CD4-positive, alpha-beta T cell (primary cell): ENCODE results near the gene IFI27L2. TPM values are rescaled to one million over a fixed set of nuclear protein-coding genes. Genes with fewer than 3 reads are reported as not detected.

Experiments used
- ATAC-seq: fragments of 200-7000 bp; cut with Tn5 transposase; one replicate; pipeline ENCODE4 v1.10.0; 2022; ENCODE audit warnings: mild to moderate bottlenecking; ENCODE audit not compliant: poor library complexity
- CTCF ChIA-PET: fragments of 350-600 bp; sonication (Branson Sonifier 250); formaldehyde crosslinking; loops from one replicate; lab custom pipeline; 2021; ENCODE audit warnings: antibody characterized with exemption, inconsistent platforms; lab: Charles Lee
- POLR2A ChIA-PET: fragments of 350-600 bp; sonication (Branson Sonifier 250); formaldehyde crosslinking; loops from one replicate; lab custom pipeline; 2021; ENCODE audit warnings: antibody characterized with exemption, inconsistent platforms; lab: Charles Lee
- DNase-seq, 14 experiments: peaks; one replicate each; pipeline ENCODE4 v3.0.0-alpha.2; 2013 to 2020; ENCODE audit warnings: mixed read lengths in 2 of 14
- H3K27ac ChIP-seq, 2 donors: one replicate each; pipeline versions ENCODE4 v1.5.1 to v1.7.0; 2013; ENCODE audit warnings: low read length in 2 of 2, low read depth in 1 of 2, mild to moderate bottlenecking in 1 of 2
- H3K27me3 ChIP-seq, 2 experiments: 1 replicate in 1 of 2; 2 replicates in 1 of 2; pipeline versions ENCODE4 v1.6.1 to v1.7.0; 2013; ENCODE audit warnings: low read length in 2 of 2, control low read depth in 1 of 2, mild to moderate bottlenecking in 1 of 2, moderate library complexity in 1 of 2; ENCODE audit not compliant: insufficient read depth in 2 of 2, control insufficient read depth in 1 of 2
- H3K36me3 ChIP-seq: one replicate; pipeline ENCODE4 v1.6.1; 2013; ENCODE audit warnings: low read length, control low read depth; ENCODE audit not compliant: insufficient read depth
- H3K4me1 ChIP-seq: one replicate; pipeline ENCODE4 v1.6.1; 2013; ENCODE audit warnings: low read length, control low read depth; ENCODE audit not compliant: insufficient read depth
- H3K4me3 ChIP-seq: one replicate; pipeline ENCODE4 v1.5.1; 2013; ENCODE audit warnings: mild to moderate bottlenecking, low read length, moderate library complexity
- H3K9me3 ChIP-seq, 2 experiments: 1 replicate in 1 of 2; 2 replicates in 1 of 2; pipeline versions ENCODE4 v1.6.1 to v1.7.0; 2013; ENCODE audit warnings: low read length in 2 of 2, mild to moderate bottlenecking in 2 of 2, control low read depth in 1 of 2, moderate library complexity in 1 of 2; ENCODE audit not compliant: control insufficient read depth in 1 of 2, insufficient read depth in 1 of 2
- H3K27ac Mint-ChIP-seq: one replicate; pipeline ENCODE4 v1.8.0; 2020; ENCODE audit warnings: mixed read lengths
- H3K27me3 Mint-ChIP-seq: one replicate; pipeline ENCODE4 v1.8.0; 2021; ENCODE audit warnings: mixed read lengths
- H3K36me3 Mint-ChIP-seq: one replicate; pipeline ENCODE4 v1.8.0; 2021; ENCODE audit warnings: low read depth, mixed read lengths
- H3K4me1 Mint-ChIP-seq: one replicate; pipeline ENCODE4 v1.8.0; 2021; ENCODE audit warnings: low read depth, mixed read lengths
- H3K4me3 Mint-ChIP-seq: one replicate; pipeline ENCODE4 v1.8.0; 2020; ENCODE audit warnings: mild to moderate bottlenecking, mixed read lengths
- H3K9me3 Mint-ChIP-seq: one replicate; pipeline ENCODE4 v1.8.0; 2020; ENCODE audit warnings: mixed read lengths
- CTCF ChIP-seq: fragments of 200-600 bp; IDR thresholded peaks from one replicate; pipeline ENCODE4 v1.8.0; 2022; ENCODE audit warnings: antibody characterized with exemption, mild to moderate bottlenecking
- intact Hi-C, 2 experiments: fragments of 100-400 bp; cut with DNase I in 1 of 2; cut with micrococcal nuclease in 1 of 2; formaldehyde crosslinking; loops; one replicate each; pipeline versions ENCODE4 v1.15.1 to v1.9.0; 2023 to 2025; cut with DNase I, micrococcal nuclease
- total RNA-seq, 174 experiments: library from RNA in 2 of 174; stranded (reverse) in 2 of 174; gene quantifications; one replicate each; pipeline ENCODE4 v1.2.3 and lab custom pipeline; 2021 to 2026

Gene IFI27L2
- total RNA-seq, 2 experiments from 2014 or later: 21.5 to 22.2 TPM

DNA sequence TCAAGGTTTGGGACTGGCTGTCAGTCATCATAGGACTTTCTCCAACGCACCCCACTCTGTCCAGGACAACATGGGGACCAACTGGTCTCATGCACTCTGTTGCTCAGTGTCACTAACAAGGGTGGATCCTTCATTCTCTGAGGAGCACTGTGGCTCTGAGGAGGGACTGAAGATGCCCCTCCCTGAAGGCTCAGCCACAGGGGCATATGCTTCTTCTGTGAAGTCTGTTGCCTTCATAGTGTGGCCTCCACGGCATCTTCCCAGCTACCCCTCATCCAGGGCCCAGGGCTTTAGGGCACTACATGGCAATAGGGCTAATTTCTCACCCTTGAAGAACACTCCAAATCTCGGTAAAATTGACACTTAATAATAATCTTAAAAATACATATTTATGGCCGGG lies 14.3 kb upstream of the IFI27L2 start:
- ChIA-PET POLR2A (interaction anchor here (0.7 kb wide), 1 partner anchor 289 kb away, joined by 3 read pairs; no protein-coding TSS in a partner anchor), CTCF (interaction anchor here (1.5 kb wide), 1 partner anchor 36 kb away, joined by 3 read pairs; no protein-coding TSS in a partner anchor)
- Histone ChIP-seq H3K27ac (no peak overlapping the region), H3K27me3 (no peaks in the 10 kb centered on the region), H3K4me3 (no peak overlapping the region), H3K36me3 (no peaks in the 10 kb centered on the region), H3K4me1 (peaks cover 11% of the 10 kb centered on the region), H3K9me3 (no peaks in the 10 kb centered on the region)
- DNase-seq (no peak), ATAC-seq (no peak)
- intact Hi-C loops: no loop called here
- Mint-ChIP-seq H3K27ac (no peak overlapping the region), H3K9me3 (no peaks in the 10 kb centered on the region), H3K4me3 (no peak overlapping the region), H3K36me3 (no peaks in the 10 kb centered on the region), H3K4me1 (peaks cover 18% of the 10 kb centered on the region), H3K27me3 (peaks cover 3% of the 10 kb centered on the region)
- TF ChIP-seq CTCF: no peak

DNA sequence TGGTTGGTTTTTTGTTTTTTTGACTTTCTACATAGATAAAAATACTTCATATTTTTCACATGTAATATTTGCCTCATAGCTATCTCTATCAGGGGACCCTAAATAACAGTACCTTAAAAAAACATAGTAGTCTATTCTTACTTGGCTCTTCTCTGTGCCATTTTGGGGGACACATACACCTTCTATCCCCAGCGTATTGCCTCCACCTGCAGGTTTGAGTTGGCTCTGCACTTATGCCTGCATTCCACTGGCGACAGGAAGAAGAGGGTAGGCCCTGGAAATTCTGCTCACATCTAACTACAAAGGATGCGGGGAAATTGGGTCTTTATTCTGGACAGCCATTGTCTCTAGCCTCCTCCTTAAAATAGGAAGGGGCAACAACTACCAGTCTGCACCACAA lies 13.8 kb upstream of the IFI27L2 start:
- intact Hi-C loops: no loop called here
- Histone ChIP-seq H3K36me3 (no peaks in the 10 kb centered on the region), H3K4me3 (no peak overlapping the region), H3K27ac (no peak overlapping the region), H3K27me3 (no peaks in the 10 kb centered on the region), H3K4me1 (peaks cover 11% of the 10 kb centered on the region), H3K9me3 (no peaks in the 10 kb centered on the region)
- peak; percentile 16 for TF ChIP-seq CTCF
- Mint-ChIP-seq H3K4me1 (peaks cover 18% of the 10 kb centered on the region), H3K36me3 (no peaks in the 10 kb centered on the region), H3K9me3 (no peaks in the 10 kb centered on the region), H3K27me3 (peaks cover 3% of the 10 kb centered on the region), H3K4me3 (no peak overlapping the region), H3K27ac (no peak overlapping the region)
- ChIA-PET POLR2A (interaction anchor here (0.7 kb wide), 1 partner anchor 289 kb away, joined by 3 read pairs; no protein-coding TSS in a partner anchor), CTCF (interaction anchor here (1.5 kb wide), 1 partner anchor 37 kb away, joined by 3 read pairs; no protein-coding TSS in a partner anchor)
- ATAC-seq (no peak), DNase-seq (no peak)

- ChIA-PET POLR2A (no interaction called here), CTCF (interaction anchor here (1.5 kb wide), 1 partner anchor 37 kb away, joined by 3 read pairs; no protein-coding TSS in a partner anchor)
- H3K4me1 ChIP-seq: peaks cover 11% of the 10 kb centered on the region
- Mint-ChIP-seq H3K27me3 (peaks cover 3% of the 10 kb centered on the region), H3K4me3 (no peak overlapping the region), H3K9me3 (no peaks in the 10 kb centered on the region), H3K36me3 (no peaks in the 10 kb centered on the region), H3K27ac (no peak overlapping the region), H3K4me1 (peaks cover 18% of the 10 kb centered on the region)
- H3K9me3 ChIP-seq: no peaks in the 10 kb centered on the region
- intact Hi-C loops: no loop called here
- H3K4me3 ChIP-seq: no peak overlapping the region
- H3K27me3 ChIP-seq: no peaks in the 10 kb centered on the region
- no peaks in the 10 kb centered on the region for H3K36me3 ChIP-seq
- ATAC-seq (no peak), DNase-seq (no peak)
- no peak overlapping the region for H3K27ac ChIP-seq
- peak; percentile 11 for TF ChIP-seq CTCF
These were observed 13.4 kb upstream of the IFI27L2 start for GRCh38 chr14:94142836-94143235.
